SK-N-SH (cell line): ENCODE results near the gene CLPTM1L. TPM values are rescaled to one million over a fixed set of nuclear protein-coding genes. Genes with fewer than 3 reads are reported as not detected.

Experiments used
- CTCF ChIA-PET: fragments of 300-600, 350-600 bp; formaldehyde crosslinking; extraction: SDS; loops from one replicate; lab custom pipeline; 2021; lab: Yijun Ruan, JAX
- POLR2A ChIA-PET: fragments of 350-600 bp; sonication (Branson Sonifier 250); formaldehyde crosslinking; extraction: SDS; loops from one replicate; lab custom pipeline; 2020; ENCODE audit warnings: antibody characterized with exemption, inconsistent platforms; lab: Yijun Ruan, JAX
- DNase-seq: peaks from one replicate; pipeline ENCODE4 v3.0.0; 2012
- H2AFZ ChIP-seq: fragments of 200-600 bp; sonication (generic); 2 replicates; pipeline ENCODE4 v1.8.1; 2016; ENCODE audit warnings: antibody characterized with exemption, mild to moderate bottlenecking, low read depth
- H3F3A ChIP-seq: fragments of 200-600 bp; sonication (generic); replicated peaks from 2 replicates; pipeline ENCODE3; 2016; ENCODE audit warnings: antibody characterized with exemption, mild to moderate bottlenecking; ENCODE audit not compliant: insufficient read depth
- H3K27ac ChIP-seq, 2 experiments: fragments of 200-500 bp in 1 of 2; fragments of 200-600 bp in 1 of 2; sonication (Bioruptor generic) in 1 of 2; sonication (generic), shearing (Covaris generic) in 1 of 2; 2 replicates each; pipeline versions ENCODE4 v1.5.1 to v1.6.1; 2014 to 2016; ENCODE audit warnings: low read depth in 2 of 2, inconsistent platforms in 1 of 2, low read length in 1 of 2, mild to moderate bottlenecking in 1 of 2, mixed read lengths in 1 of 2
- H3K27me3 ChIP-seq: fragments of 200-600 bp; sonication (generic), shearing (Covaris generic); 2 replicates; pipeline ENCODE4 v1.6.1; 2016; ENCODE audit warnings: mixed run types; ENCODE audit not compliant: insufficient read depth
- H3K36me3 ChIP-seq, 2 experiments: fragments of 200-500 bp in 1 of 2; fragments of 200-600 bp in 1 of 2; sonication (Bioruptor generic) in 1 of 2; sonication (generic) in 1 of 2; replicated peaks in 1 of 2; 2 replicates each; pipeline versions ENCODE3 to v1.5.1; 2014 to 2016; ENCODE audit warnings: low read length in 1 of 2, mild to moderate bottlenecking in 1 of 2; ENCODE audit not compliant: insufficient read depth in 2 of 2, control insufficient read depth in 1 of 2
- H3K4me1 ChIP-seq, 2 experiments: fragments of 200-500 bp in 1 of 2; fragments of 200-600 bp in 1 of 2; sonication (Bioruptor generic) in 1 of 2; sonication (generic), shearing (Covaris generic) in 1 of 2; 2 replicates each; pipeline versions ENCODE4 v1.5.1 to v1.6.1; 2014 to 2016; ENCODE audit warnings: low read depth in 1 of 2, low read length in 1 of 2, mixed run types in 1 of 2; ENCODE audit not compliant: insufficient read depth in 2 of 2, control insufficient read depth in 1 of 2
- H3K4me2 ChIP-seq: fragments of 200-600 bp; sonication (generic), shearing (Covaris generic); 2 replicates; pipeline ENCODE4 v1.6.1; 2017; ENCODE audit warnings: mixed run types
- H3K4me3 ChIP-seq, 2 experiments: fragments of 200-500 bp in 1 of 2; fragments of 200-600 bp in 1 of 2; sonication (Bioruptor generic) in 1 of 2; sonication (generic), shearing (Covaris generic) in 1 of 2; 2 replicates each; pipeline versions ENCODE4 v1.5.1 to v1.8.1; 2014 to 2016; ENCODE audit warnings: low read depth in 2 of 2, inconsistent platforms in 1 of 2, low read length in 1 of 2, mild to moderate bottlenecking in 1 of 2, mixed read lengths in 1 of 2, moderate library complexity in 1 of 2
- H3K79me2 ChIP-seq: fragments of 200-600 bp; sonication (generic); 2 replicates; pipeline ENCODE4 v1.8.1; 2017; ENCODE audit warnings: mild to moderate bottlenecking; ENCODE audit not compliant: insufficient read depth
- H3K9ac ChIP-seq: fragments of 200-600 bp; sonication (generic); 2 replicates; pipeline ENCODE4 v1.6.1; 2017; ENCODE audit warnings: mixed run types
- H3K9me2 ChIP-seq: fragments of 200-600 bp; sonication (generic); 2 replicates; pipeline ENCODE4 v1.6.1; 2017; ENCODE audit warnings: mixed run types
- H3K9me3 ChIP-seq: fragments of 200-600 bp; sonication (generic); 2 replicates; pipeline ENCODE4 v1.6.1; 2017; ENCODE audit warnings: mixed run types, mild to moderate bottlenecking, moderate library complexity
- H4K20me1 ChIP-seq: fragments of 200-600 bp; sonication (generic); 2 replicates; pipeline ENCODE4 v1.6.1; 2017; ENCODE audit warnings: mild to moderate bottlenecking, mixed run types; ENCODE audit not compliant: insufficient read depth
- CHD2 ChIP-seq: fragments of 150-350 bp; IDR thresholded peaks from 2 replicates; pipeline ENCODE4 v1.6.1; 2018; ENCODE audit warnings: low read length; ENCODE audit not compliant: partially characterized antibody
- CTCF ChIP-seq: fragments of 200-600 bp; sonication (generic); IDR thresholded peaks from 2 replicates; pipeline ENCODE4 v1.6.1; 2017; ENCODE audit warnings: antibody characterized with exemption, mild to moderate bottlenecking, moderate library complexity
- EZH2phosphoT487 ChIP-seq: fragments of 200-600 bp; sonication (generic); IDR thresholded peaks from 2 replicates; pipeline ENCODE4 v1.6.1; 2017; ENCODE audit warnings: low read depth, mixed run types, mild to moderate bottlenecking, antibody characterized with exemption, moderate library complexity, borderline replicate concordance
- FOXJ3 ChIP-seq: sonication (generic); formaldehyde crosslinking; IDR thresholded peaks from 2 replicates; pipeline ENCODE4 v1.5.1; 2020; ENCODE audit warnings: mild to moderate bottlenecking, missing genetic modification reagents
- IRF3 ChIP-seq: fragments of 150-350 bp; IDR thresholded peaks from 2 replicates; pipeline ENCODE4 v1.6.1; 2016; ENCODE audit warnings: mild to moderate bottlenecking, low read depth, low read length
- MXI1 ChIP-seq: IDR thresholded peaks from 2 replicates; pipeline ENCODE4 v1.6.1; 2012; ENCODE audit warnings: mild to moderate bottlenecking, low read depth, low read length, improper control_type of control experiment
- NRF1 ChIP-seq: IDR thresholded peaks from 2 replicates; pipeline ENCODE4 v1.6.1; 2012; ENCODE audit warnings: low read depth, mild to moderate bottlenecking, low read length
- POLR2AphosphoS5 ChIP-seq: IDR thresholded peaks from 2 replicates; pipeline ENCODE4 v1.6.1; 2012; ENCODE audit warnings: low read depth, low read length
- RXRA ChIP-seq: IDR thresholded peaks from 2 replicates; pipeline ENCODE4 v1.4.0; 2012; ENCODE audit warnings: low read depth, mild to moderate bottlenecking, borderline replicate concordance
- YY1 ChIP-seq: IDR thresholded peaks from 2 replicates; pipeline ENCODE4 v1.4.0; 2012; ENCODE audit warnings: low read depth, mild to moderate bottlenecking
- ZBTB33 ChIP-seq: IDR thresholded peaks from 2 replicates; pipeline ENCODE4 v1.4.0; 2012; ENCODE audit warnings: low read depth, borderline replicate concordance
- WGBS: methylation state at CpG from one replicate; pipeline ENCODE4 v1.1.6; 2017; ENCODE audit warnings: low lambda C conversion rate; 5-methylcytosine and 5-hydroxymethylcytosine counted together
- polyA plus RNA-seq, 3 experiments: library from polyadenylated mRNA; depleted of rRNA; stranded (reverse); fragments of >200 nt; gene quantifications; 2 replicates each; pipeline ENCODE4 v1.2.3, GENCODE V29; 2012

The CLPTM1L gene
- polyA plus RNA-seq, 1 of the 3 experiments (the other 2 are of a cell fraction) = 202 TPM

- Histone ChIP-seq H2AFZ (no peak overlapping the region), H3K27ac (no peak overlapping the region), H3K4me3 (no peak overlapping the region), H3K9ac (no peak overlapping the region), H3F3A (peaks cover 4% of the 10 kb centered on the region), H3K27me3 (no peaks in the 10 kb centered on the region), H3K79me2 (no peaks in the 10 kb centered on the region), H3K4me1 (no peaks in the 10 kb centered on the region), H3K9me2 (no peaks in the 10 kb centered on the region), H3K36me3 (peaks cover 0 to 21% of the 10 kb centered on the region in 2 experiments), H4K20me1 (no peaks in the 10 kb centered on the region), H3K9me3 (no peaks in the 10 kb centered on the region), H3K4me2 (no peak overlapping the region)
- POLR2A ChIA-PET = no interaction called here
- CTCF ChIA-PET = interaction anchor here (0.9 kb wide), 1 partner anchor 11 kb away, joined by 3 read pairs; no protein-coding TSS in a partner anchor
- WGBS = 92% methylated on average over 10 of the region's 13 CpGs
- no peak for TF ChIP-seq YY1
- TF ChIP-seq POLR2AphosphoS5 = no peak
- no peak for TF ChIP-seq MXI1
- no peak for TF ChIP-seq FOXJ3 (CRISPR knock-in tag)
- TF ChIP-seq EZH2phosphoT487 = no peak
- TF ChIP-seq IRF3 = no peak
- no peak for TF ChIP-seq NRF1
- TF ChIP-seq CTCF = no peak
- TF ChIP-seq RXRA = no peak
- no peak for TF ChIP-seq CHD2
- TF ChIP-seq ZBTB33 = no peak
- DNase-seq = no peak
These were observed 30.3 kb downstream of the CLPTM1L start for GRCh38 chr5:1314564-1314982.
